Osteocyte (in vitro differentiated cells): ENCODE data around the gene TIAL1. TPM values are rescaled to one million over a fixed set of nuclear protein-coding genes. Genes with fewer than 3 reads are reported as not detected.

Experiments used
- DNase-seq: peaks from one replicate; pipeline ENCODE4 v3.0.0; 2021; ENCODE audit warnings: mixed read lengths; ENCODE audit not compliant: unreplicated experiment; ENCODE audit errors: extremely low spot score
- H3K27ac Mint-ChIP-seq: one replicate; pipeline ENCODE4 v1.8.0; 2021; ENCODE audit warnings: mild to moderate bottlenecking, mixed read lengths; ENCODE audit not compliant: unreplicated experiment
- H3K27me3 Mint-ChIP-seq: one replicate; pipeline ENCODE4 v1.8.0; 2021; ENCODE audit warnings: mixed read lengths; ENCODE audit not compliant: unreplicated experiment
- H3K36me3 Mint-ChIP-seq: one replicate; pipeline ENCODE4 v1.8.0; 2021; ENCODE audit warnings: mixed read lengths; ENCODE audit not compliant: unreplicated experiment
- H3K4me1 Mint-ChIP-seq: one replicate; pipeline ENCODE4 v1.8.0; 2021; ENCODE audit warnings: mixed read lengths; ENCODE audit not compliant: unreplicated experiment
- H3K4me3 Mint-ChIP-seq: one replicate; pipeline ENCODE4 v1.8.0; 2021; ENCODE audit warnings: mild to moderate bottlenecking, moderate library complexity, mixed read lengths; ENCODE audit not compliant: unreplicated experiment
- H3K9me3 Mint-ChIP-seq: one replicate; pipeline ENCODE4 v1.8.0; 2021; ENCODE audit warnings: mixed read lengths; ENCODE audit not compliant: unreplicated experiment
- CTCF ChIP-seq: fragments of 200-600 bp; sonication (generic); IDR thresholded peaks from 2 replicates; pipeline ENCODE4 v1.5.0; 2021; ENCODE audit warnings: antibody characterized with exemption, mild to moderate bottlenecking, moderate library complexity
- total RNA-seq: library from RNA; stranded (reverse); gene quantifications from 2 replicates; pipeline ENCODE4 v1.2.1, GENCODE V29; 2021

Gene TIAL1
- total RNA-seq, 1 donor from 2014 or later: 133 TPM

DNA sequence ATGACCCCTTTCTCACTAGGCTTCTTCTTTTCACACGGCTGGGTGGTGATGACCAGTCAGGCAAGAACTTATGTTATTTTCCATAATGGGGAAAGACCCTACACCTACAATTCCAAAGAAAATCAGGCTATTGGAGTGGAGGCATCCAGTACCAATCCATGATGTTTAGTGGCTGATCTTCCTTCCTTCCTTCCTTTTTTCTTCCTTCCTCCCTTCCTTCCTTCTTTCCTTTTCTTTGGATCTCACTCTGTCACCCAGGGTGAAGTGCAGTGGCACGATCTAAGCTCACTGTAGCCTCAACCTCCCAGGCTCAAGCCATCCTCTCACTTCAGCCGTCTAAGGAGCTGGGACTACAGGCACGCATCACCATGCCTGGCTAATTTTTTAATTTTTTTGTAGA is 56.7 kb downstream of the TIAL1 start:
- H3K4me1 Mint-ChIP-seq: peaks cover 38% of the 10 kb centered on the region
- no peak overlapping the region for H3K27ac Mint-ChIP-seq
- no peak for TF ChIP-seq CTCF
- no peaks in the 10 kb centered on the region for H3K36me3 Mint-ChIP-seq
- H3K27me3 Mint-ChIP-seq: no peaks in the 10 kb centered on the region
- H3K4me3 Mint-ChIP-seq: no peak overlapping the region
- DNase-seq: no peak
- H3K9me3 Mint-ChIP-seq: no peaks in the 10 kb centered on the region

GRCh38 chr10:119539359-119539825 is 57.4 kb downstream of the TIAL1 start:
- no peak for DNase-seq
- Mint-ChIP-seq H3K27ac (no peak overlapping the region), H3K27me3 (no peaks in the 10 kb centered on the region), H3K9me3 (no peaks in the 10 kb centered on the region), H3K4me1 (peaks cover 38% of the 10 kb centered on the region), H3K36me3 (no peaks in the 10 kb centered on the region), H3K4me3 (no peak overlapping the region)
- TF ChIP-seq CTCF: no peak

DNA sequence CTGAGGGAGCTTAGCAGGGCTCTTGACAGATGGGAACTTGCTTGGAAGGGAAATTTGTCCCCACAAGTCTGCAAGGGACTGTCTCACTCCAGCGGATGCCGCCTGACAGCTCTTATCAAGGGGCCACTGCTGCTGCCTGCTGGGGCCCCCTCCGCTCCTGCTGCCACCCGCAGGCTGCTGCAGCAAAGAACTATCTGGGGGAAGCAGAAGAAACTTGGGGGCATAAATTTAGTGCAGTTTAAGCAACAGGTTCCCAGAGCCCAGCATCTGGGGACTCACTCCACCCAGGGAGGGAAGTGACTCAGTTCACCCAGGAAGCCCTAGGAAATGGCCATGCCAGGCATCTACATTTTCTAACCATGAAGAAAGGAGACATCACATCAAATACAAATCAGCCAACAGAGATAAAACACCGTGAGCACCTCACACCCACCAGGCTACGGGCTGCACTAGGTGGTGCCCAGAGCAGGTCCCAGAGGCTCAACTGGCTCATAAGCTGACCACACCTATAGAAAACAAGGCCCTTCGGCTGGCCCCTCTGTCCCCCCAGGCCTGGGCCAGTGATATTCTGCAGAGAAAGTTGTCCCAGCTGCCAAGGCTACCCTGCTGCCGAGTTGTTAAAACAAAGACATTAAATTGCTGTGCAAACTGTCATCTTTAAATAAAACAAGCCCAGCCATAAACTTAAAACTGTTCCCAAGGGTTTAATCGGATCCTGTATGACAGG is 58.0 kb downstream of the TIAL1 start:
- DNase-seq: no peak
- peaks cover 33% of the 10 kb centered on the region for H3K4me1 Mint-ChIP-seq

DNA sequence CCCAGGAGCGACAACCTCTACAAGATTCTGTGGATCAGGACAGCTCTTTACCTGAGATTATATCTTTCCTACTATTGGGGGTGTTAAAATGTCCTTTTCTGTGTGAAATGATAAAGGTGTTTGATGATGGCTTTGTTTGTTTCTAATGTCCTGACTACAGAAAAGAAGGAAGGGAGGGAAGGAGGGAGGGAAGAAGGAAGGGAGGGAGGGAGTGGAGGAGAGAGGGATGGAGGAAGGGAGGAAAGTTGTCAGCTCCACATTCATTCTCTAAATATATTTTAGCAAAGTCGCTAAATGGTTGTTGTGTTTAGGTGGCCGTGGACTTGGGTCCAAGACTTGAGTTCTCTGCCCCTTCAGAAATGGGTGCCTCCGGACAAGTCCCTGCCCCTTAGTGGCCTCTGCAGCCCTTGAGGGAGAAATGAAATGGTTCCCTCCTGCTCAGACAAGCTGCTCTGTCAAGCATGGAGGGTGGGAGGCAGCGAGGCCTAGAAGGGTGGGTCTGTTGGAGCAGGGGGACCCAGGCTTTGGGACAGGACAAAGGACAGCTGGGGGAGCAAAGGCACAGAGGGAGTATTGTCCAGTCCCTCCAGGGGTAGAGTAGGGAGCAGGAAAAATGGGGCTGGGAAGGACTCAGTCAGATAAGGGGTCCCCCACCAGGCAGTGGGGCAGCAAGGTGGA is 58.7 kb downstream of the TIAL1 start:
- no peaks in the 10 kb centered on the region for H3K27me3 Mint-ChIP-seq
- TF ChIP-seq CTCF: no peak
- no peak overlapping the region for H3K4me3 Mint-ChIP-seq
- no peak overlapping the region for H3K27ac Mint-ChIP-seq
- no peaks in the 10 kb centered on the region for H3K36me3 Mint-ChIP-seq
- no peak for DNase-seq
- H3K4me1 Mint-ChIP-seq: peaks cover 28% of the 10 kb centered on the region
- no peaks in the 10 kb centered on the region for H3K9me3 Mint-ChIP-seq

More for the DNA sequence above, 58.0 kb downstream of the TIAL1 start:
- Mint-ChIP-seq H3K36me3 (no peaks in the 10 kb centered on the region), H3K9me3 (no peaks in the 10 kb centered on the region), H3K4me3 (no peak overlapping the region), H3K27me3 (no peaks in the 10 kb centered on the region), H3K27ac (no peak overlapping the region)
- TF ChIP-seq CTCF: no peak

GRCh38 chr10:119536508-119537025 is 60.2 kb downstream of the TIAL1 start:
- H3K36me3 Mint-ChIP-seq: no peaks in the 10 kb centered on the region
- TF ChIP-seq CTCF: no peak
- no peak overlapping the region for H3K27ac Mint-ChIP-seq
- peaks cover 28% of the 10 kb centered on the region for H3K4me1 Mint-ChIP-seq
- DNase-seq: no peak
- H3K9me3 Mint-ChIP-seq: no peaks in the 10 kb centered on the region
- no peak overlapping the region for H3K4me3 Mint-ChIP-seq
- H3K27me3 Mint-ChIP-seq: no peaks in the 10 kb centered on the region
